HG03045 (cell line): Measurements from ENCODE around the gene ITGA11.

Experiments
- ATAC-seq: cut with Tn5 transposase; IDR thresholded peaks from one replicate; pipeline ENCODE4 v1.9.1; 2021; ENCODE audit warnings: mild to moderate bottlenecking, moderate library complexity; ENCODE audit not compliant: unreplicated experiment

ITGA11 gene

GRCh38 chr15:68335251-68335650, 96.7 kb downstream of the ITGA11 start:
- no peak for ATAC-seq

- ATAC-seq: no peak
Observed at GRCh38 chr15:68334661-68335124, 97.3 kb downstream of the ITGA11 start.

- no peak for ATAC-seq
Observed at GRCh38 chr15:68333775-68334470, 98.0 kb downstream of the ITGA11 start.

- no peak for ATAC-seq
Observed at GRCh38 chr15:68332266-68332665, 99.7 kb downstream of the ITGA11 start.

- no peak for ATAC-seq
Observed at GRCh38 chr15:68330901-68331300, 101.1 kb downstream of the ITGA11 start.

GRCh38 chr15:68330416-68330815, 101.5 kb downstream of the ITGA11 start:
- no peak for ATAC-seq

- ATAC-seq: no peak
Observed at GRCh38 chr15:68328964-68329363, 103.0 kb downstream of the ITGA11 start.

- ATAC-seq: no peak
Observed at GRCh38 chr15:68328443-68328842, 103.5 kb downstream of the ITGA11 start.

GRCh38 chr15:68326711-68327354, 105.1 kb downstream of the ITGA11 start:
- no peak for ATAC-seq

GRCh38 chr15:68325726-68326125, 106.2 kb downstream of the ITGA11 start:
- no peak for ATAC-seq

- ATAC-seq: no peak
Observed at GRCh38 chr15:68322796-68323195, 109.2 kb downstream of the ITGA11 start.

- ATAC-seq: no peak
Observed at GRCh38 chr15:68321229-68321628, 110.7 kb downstream of the ITGA11 start.

GRCh38 chr15:68319997-68320396, 112.0 kb downstream of the ITGA11 start:
- no peak for ATAC-seq

- no peak for ATAC-seq
Observed at GRCh38 chr15:68318931-68319909, 112.7 kb downstream of the ITGA11 start.

GRCh38 chr15:68318008-68318835, 113.7 kb downstream of the ITGA11 start:
- no peak for ATAC-seq

GRCh38 chr15:68317281-68318007, 114.5 kb downstream of the ITGA11 start:
- no peak for ATAC-seq

- no peak for ATAC-seq
Observed at GRCh38 chr15:68316061-68316804, 115.7 kb downstream of the ITGA11 start.

- ATAC-seq: no peak
Observed at GRCh38 chr15:68315495-68316031, 116.4 kb downstream of the ITGA11 start.

GRCh38 chr15:68315035-68315434, 116.9 kb downstream of the ITGA11 start:
- no peak for ATAC-seq
